ENCODE data around the gene FAAP20.

DNA sequence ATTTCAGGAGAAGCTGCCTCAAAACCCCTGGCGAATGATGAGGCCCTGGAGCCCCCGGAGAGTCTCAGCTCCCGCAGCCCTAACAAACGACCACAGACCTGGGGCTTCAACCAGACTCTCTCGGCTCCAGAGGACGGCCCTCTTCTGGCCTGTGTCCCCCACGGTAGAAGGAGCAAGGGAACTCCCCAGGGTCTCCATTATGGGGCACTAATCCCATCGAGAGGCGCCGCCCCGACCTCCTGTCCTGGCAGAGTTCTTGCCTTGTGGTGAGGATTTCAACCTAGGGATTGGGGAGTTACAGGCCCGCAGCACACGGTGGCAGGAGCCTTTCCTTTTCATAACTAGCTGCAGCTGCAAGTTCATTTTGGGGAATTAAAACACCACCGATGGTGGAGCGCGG, 6.2 kb downstream of the FAAP20 start:
- no peak for TF ChIP-seq POLR2A (IDR thresholded peaks at IDR 0.05)
- TF ChIP-seq, protein P1, sequence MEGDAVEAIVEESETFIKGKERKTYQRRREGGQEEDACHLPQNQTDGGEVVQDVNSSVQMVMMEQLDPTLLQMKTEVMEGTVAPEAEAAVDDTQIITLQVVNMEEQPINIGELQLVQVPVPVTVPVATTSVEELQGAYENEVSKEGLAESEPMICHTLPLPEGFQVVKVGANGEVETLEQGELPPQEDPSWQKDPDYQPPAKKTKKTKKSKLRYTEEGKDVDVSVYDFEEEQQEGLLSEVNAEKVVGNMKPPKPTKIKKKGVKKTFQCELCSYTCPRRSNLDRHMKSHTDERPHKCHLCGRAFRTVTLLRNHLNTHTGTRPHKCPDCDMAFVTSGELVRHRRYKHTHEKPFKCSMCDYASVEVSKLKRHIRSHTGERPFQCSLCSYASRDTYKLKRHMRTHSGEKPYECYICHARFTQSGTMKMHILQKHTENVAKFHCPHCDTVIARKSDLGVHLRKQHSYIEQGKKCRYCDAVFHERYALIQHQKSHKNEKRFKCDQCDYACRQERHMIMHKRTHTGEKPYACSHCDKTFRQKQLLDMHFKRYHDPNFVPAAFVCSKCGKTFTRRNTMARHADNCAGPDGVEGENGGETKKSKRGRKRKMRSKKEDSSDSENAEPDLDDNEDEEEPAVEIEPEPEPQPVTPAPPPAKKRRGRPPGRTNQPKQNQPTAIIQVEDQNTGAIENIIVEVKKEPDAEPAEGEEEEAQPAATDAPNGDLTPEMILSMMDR (IDR thresholded peaks at IDR 0.05) = no peak

Data from testis (tissue), 2 donors.